Measurements from ENCODE around the gene VHLL. TPM values are rescaled to one million over a fixed set of nuclear protein-coding genes. Genes with fewer than 3 reads are reported as not detected.

The VHLL gene
- total RNA-seq, 4 donors from 2014 or later: not detected

- intact Hi-C loops (cut with DNase I; ENCODE audit: low total_unique reads): no loop called here
- peak; percentile 96 to 99 for DNase-seq (ENCODE audit: low spot score in 2 of 2)
- WGBS, 2 donors: 1% methylated on average over 36 to 38 of the region's 50 CpGs
- no peak for TF ChIP-seq CTCF (IDR thresholded peaks at IDR 0.05)
- peak in 1 of 2 donors; percentile 49 for TF ChIP-seq POLR2A (IDR thresholded peaks at IDR 0.05)
- peak within 1 kb of the TSS; percentile 84 for H3K4me3 ChIP-seq (ENCODE audit: low read depth, poor library complexity, severe bottlenecking)
Measured at GRCh38 chr1:156282479-156283222, 16.5 kb downstream of the VHLL start, which contains the start of gene SMG5. Gene SMG5 (minus strand): TSS chr1:156282825. CDS start chr1:156282680, 145 bp downstream.

GRCh38 chr1:156281693-156282478 is 17.2 kb downstream of the VHLL start:
- DNase-seq (ENCODE audit: low spot score in 2 of 2): no peak

GRCh38 chr1:156281281-156281680 is 17.8 kb downstream of the VHLL start:
- TF ChIP-seq CTCF (IDR thresholded peaks at IDR 0.05) (no peak), POLR2A (IDR thresholded peaks at IDR 0.05) (no peak)
- 11 to 15% methylated on average over 8 of the region's 8 CpGs for WGBS, 2 donors
- H3K4me3 ChIP-seq (ENCODE audit: low read depth, poor library complexity, severe bottlenecking): no peak overlapping the region
- DNase-seq (ENCODE audit: low spot score in 2 of 2): no peak
- intact Hi-C loops (cut with DNase I; ENCODE audit: low total_unique reads): no loop called here

More at GRCh38 chr1:156281693-156282478, 17.2 kb downstream of the VHLL start:
- TF ChIP-seq CTCF (IDR thresholded peaks at IDR 0.05) (no peak), POLR2A (IDR thresholded peaks at IDR 0.05) (no peak)
- 6 to 8% methylated on average over 22 of the region's 22 CpGs for WGBS, 2 donors
- intact Hi-C loops (cut with DNase I; ENCODE audit: low total_unique reads): no loop called here
- H3K4me3 ChIP-seq (ENCODE audit: low read depth, poor library complexity, severe bottlenecking): peak overlapping the region; percentile 84

- WGBS, 2 donors: 89 to 95% methylated on average over 3 of the region's 3 CpGs
- no peak for DNase-seq (ENCODE audit: low spot score in 2 of 2)
- no peak overlapping the region for H3K4me3 ChIP-seq (ENCODE audit: low read depth, poor library complexity, severe bottlenecking)
- intact Hi-C loops (cut with DNase I; ENCODE audit: low total_unique reads): no loop called here
- no peak for TF ChIP-seq POLR2A (IDR thresholded peaks at IDR 0.05)
- no peak for TF ChIP-seq CTCF (IDR thresholded peaks at IDR 0.05)
Measured at GRCh38 chr1:156279837-156280236, 19.3 kb downstream of the VHLL start.

GRCh38 chr1:156276966-156277381 is 22.1 kb downstream of the VHLL start:
- intact Hi-C loops (cut with DNase I; ENCODE audit: low total_unique reads): no loop called here
- no peak overlapping the region for H3K4me3 ChIP-seq (ENCODE audit: low read depth, poor library complexity, severe bottlenecking)
- TF ChIP-seq CTCF (IDR thresholded peaks at IDR 0.05) (no peak), POLR2A (IDR thresholded peaks at IDR 0.05) (no peak)
- WGBS, 2 donors: 60 to 66% methylated on average over 6 of the region's 6 CpGs
- DNase-seq (ENCODE audit: low spot score in 2 of 2): peak in 1 of 2 donors; percentile 77

All from lower leg skin (tissue), 4 donors.